Measurements from ENCODE around the gene RBM44.

Gene RBM44

GRCh38 chr2:237875256-237876060, 76.9 kb downstream of the RBM44 start:
- Histone ChIP-seq H3K9me3 (ENCODE audit: control insufficient read depth in 1 of 2, low read length in 2 of 2) (no peaks in the 10 kb centered on the region), H3K27ac (ENCODE audit: low read depth, low read length) (no peak overlapping the region), H3K27me3 (ENCODE audit: control insufficient read depth in 1 of 2, insufficient read depth in 2 of 2, low read length in 2 of 2) (no peaks in the 10 kb centered on the region), H3K36me3 (ENCODE audit: control insufficient read depth in 1 of 2, insufficient read depth in 2 of 2, low read length in 2 of 2) (peaks cover 0 to 3% of the 10 kb centered on the region in 2 donors), H3K4me1 (ENCODE audit: control insufficient read depth in 1 of 2, insufficient read depth in 2 of 2, low read length in 2 of 2) (no peaks in the 10 kb centered on the region), H3K9ac (ENCODE audit: low read depth in 1 of 2, low read length in 2 of 2) (no peak overlapping the region), H3K4me3 (ENCODE audit: low read depth in 1 of 2, low read length in 2 of 2) (no peak overlapping the region)

- Histone ChIP-seq H3K36me3 (ENCODE audit: control insufficient read depth in 1 of 2, insufficient read depth in 2 of 2, low read length in 2 of 2) (peaks cover 0 to 3% of the 10 kb centered on the region in 2 donors), H3K27me3 (ENCODE audit: control insufficient read depth in 1 of 2, insufficient read depth in 2 of 2, low read length in 2 of 2) (no peaks in the 10 kb centered on the region), H3K27ac (ENCODE audit: low read depth, low read length) (no peak overlapping the region), H3K4me3 (ENCODE audit: low read depth in 1 of 2, low read length in 2 of 2) (no peak overlapping the region), H3K9me3 (ENCODE audit: control insufficient read depth in 1 of 2, low read length in 2 of 2) (no peaks in the 10 kb centered on the region), H3K9ac (ENCODE audit: low read depth in 1 of 2, low read length in 2 of 2) (no peak overlapping the region), H3K4me1 (ENCODE audit: control insufficient read depth in 1 of 2, insufficient read depth in 2 of 2, low read length in 2 of 2) (no peaks in the 10 kb centered on the region)
Observed at GRCh38 chr2:237876061-237876526, 77.5 kb downstream of the RBM44 start.

- Histone ChIP-seq H3K27me3 (ENCODE audit: control insufficient read depth in 1 of 2, insufficient read depth in 2 of 2, low read length in 2 of 2) (no peaks in the 10 kb centered on the region), H3K9ac (ENCODE audit: low read depth in 1 of 2, low read length in 2 of 2) (no peak overlapping the region), H3K36me3 (ENCODE audit: control insufficient read depth in 1 of 2, insufficient read depth in 2 of 2, low read length in 2 of 2) (peaks cover 0 to 3% of the 10 kb centered on the region in 2 donors), H3K9me3 (ENCODE audit: control insufficient read depth in 1 of 2, low read length in 2 of 2) (no peaks in the 10 kb centered on the region), H3K4me3 (ENCODE audit: low read depth in 1 of 2, low read length in 2 of 2) (no peak overlapping the region), H3K27ac (ENCODE audit: low read depth, low read length) (no peak overlapping the region), H3K4me1 (ENCODE audit: control insufficient read depth in 1 of 2, insufficient read depth in 2 of 2, low read length in 2 of 2) (no peaks in the 10 kb centered on the region)
Observed at GRCh38 chr2:237876532-237876931, 78.0 kb downstream of the RBM44 start.

- Histone ChIP-seq H3K36me3 (ENCODE audit: control insufficient read depth in 1 of 2, insufficient read depth in 2 of 2, low read length in 2 of 2) (peaks cover 0 to 4% of the 10 kb centered on the region in 2 donors), H3K27ac (ENCODE audit: low read depth, low read length) (no peak overlapping the region), H3K4me3 (ENCODE audit: low read depth in 1 of 2, low read length in 2 of 2) (no peak overlapping the region), H3K9ac (ENCODE audit: low read depth in 1 of 2, low read length in 2 of 2) (no peak overlapping the region), H3K9me3 (ENCODE audit: control insufficient read depth in 1 of 2, low read length in 2 of 2) (no peaks in the 10 kb centered on the region), H3K27me3 (ENCODE audit: control insufficient read depth in 1 of 2, insufficient read depth in 2 of 2, low read length in 2 of 2) (no peaks in the 10 kb centered on the region), H3K4me1 (ENCODE audit: control insufficient read depth in 1 of 2, insufficient read depth in 2 of 2, low read length in 2 of 2) (no peaks in the 10 kb centered on the region)
Observed at GRCh38 chr2:237876951-237877491, 78.4 kb downstream of the RBM44 start.

- Histone ChIP-seq H3K4me1 (ENCODE audit: control insufficient read depth in 1 of 2, insufficient read depth in 2 of 2, low read length in 2 of 2) (no peaks in the 10 kb centered on the region), H3K36me3 (ENCODE audit: control insufficient read depth in 1 of 2, insufficient read depth in 2 of 2, low read length in 2 of 2) (peaks cover 0 to 10% of the 10 kb centered on the region in 2 donors), H3K27me3 (ENCODE audit: control insufficient read depth in 1 of 2, insufficient read depth in 2 of 2, low read length in 2 of 2) (no peaks in the 10 kb centered on the region), H3K4me3 (ENCODE audit: low read depth in 1 of 2, low read length in 2 of 2) (no peak overlapping the region), H3K9me3 (ENCODE audit: control insufficient read depth in 1 of 2, low read length in 2 of 2) (no peaks in the 10 kb centered on the region), H3K27ac (ENCODE audit: low read depth, low read length) (no peak overlapping the region), H3K9ac (ENCODE audit: low read depth in 1 of 2, low read length in 2 of 2) (no peak overlapping the region)
Observed at GRCh38 chr2:237877576-237878307, 79.2 kb downstream of the RBM44 start.

GRCh38 chr2:237878321-237879057, 79.9 kb downstream of the RBM44 start:
- Histone ChIP-seq H3K27me3 (ENCODE audit: control insufficient read depth in 1 of 2, insufficient read depth in 2 of 2, low read length in 2 of 2) (no peaks in the 10 kb centered on the region), H3K27ac (ENCODE audit: low read depth, low read length) (no peak overlapping the region), H3K4me3 (ENCODE audit: low read depth in 1 of 2, low read length in 2 of 2) (no peak overlapping the region), H3K36me3 (ENCODE audit: control insufficient read depth in 1 of 2, insufficient read depth in 2 of 2, low read length in 2 of 2) (peaks cover 0 to 10% of the 10 kb centered on the region in 2 donors), H3K4me1 (ENCODE audit: control insufficient read depth in 1 of 2, insufficient read depth in 2 of 2, low read length in 2 of 2) (no peaks in the 10 kb centered on the region), H3K9me3 (ENCODE audit: control insufficient read depth in 1 of 2, low read length in 2 of 2) (no peaks in the 10 kb centered on the region), H3K9ac (ENCODE audit: low read depth in 1 of 2, low read length in 2 of 2) (no peak overlapping the region)

GRCh38 chr2:237879058-237879430, 80.5 kb downstream of the RBM44 start:
- no peak overlapping the region for H3K4me3 ChIP-seq (ENCODE audit: low read depth in 1 of 2, low read length in 2 of 2)
- H3K9me3 ChIP-seq (ENCODE audit: control insufficient read depth in 1 of 2, low read length in 2 of 2): no peaks in the 10 kb centered on the region
- no peaks in the 10 kb centered on the region for H3K4me1 ChIP-seq (ENCODE audit: control insufficient read depth in 1 of 2, insufficient read depth in 2 of 2, low read length in 2 of 2)
- no peak overlapping the region for H3K9ac ChIP-seq (ENCODE audit: low read depth in 1 of 2, low read length in 2 of 2)
- no peak overlapping the region for H3K27ac ChIP-seq (ENCODE audit: low read depth, low read length)
- no peaks in the 10 kb centered on the region for H3K27me3 ChIP-seq (ENCODE audit: control insufficient read depth in 1 of 2, insufficient read depth in 2 of 2, low read length in 2 of 2)
- peaks cover 0 to 13% of the 10 kb centered on the region in 2 donors for H3K36me3 ChIP-seq (ENCODE audit: control insufficient read depth in 1 of 2, insufficient read depth in 2 of 2, low read length in 2 of 2)

- Histone ChIP-seq H3K4me1 (ENCODE audit: control insufficient read depth in 1 of 2, insufficient read depth in 2 of 2, low read length in 2 of 2) (no peaks in the 10 kb centered on the region), H3K36me3 (ENCODE audit: control insufficient read depth in 1 of 2, insufficient read depth in 2 of 2, low read length in 2 of 2) (peaks cover 0 to 10% of the 10 kb centered on the region in 2 donors), H3K27me3 (ENCODE audit: control insufficient read depth in 1 of 2, insufficient read depth in 2 of 2, low read length in 2 of 2) (no peaks in the 10 kb centered on the region), H3K4me3 (ENCODE audit: low read depth in 1 of 2, low read length in 2 of 2) (no peak overlapping the region), H3K9me3 (ENCODE audit: control insufficient read depth in 1 of 2, low read length in 2 of 2) (no peaks in the 10 kb centered on the region), H3K27ac (ENCODE audit: low read depth, low read length) (no peak overlapping the region), H3K9ac (ENCODE audit: low read depth in 1 of 2, low read length in 2 of 2) (no peak overlapping the region)
Observed at GRCh38 chr2:237879991-237880560, 81.5 kb downstream of the RBM44 start.

- no peaks in the 10 kb centered on the region for H3K27me3 ChIP-seq (ENCODE audit: control insufficient read depth in 1 of 2, insufficient read depth in 2 of 2, low read length in 2 of 2)
- peaks cover 0 to 13% of the 10 kb centered on the region in 2 donors for H3K36me3 ChIP-seq (ENCODE audit: control insufficient read depth in 1 of 2, insufficient read depth in 2 of 2, low read length in 2 of 2)
- no peaks in the 10 kb centered on the region for H3K9me3 ChIP-seq (ENCODE audit: control insufficient read depth in 1 of 2, low read length in 2 of 2)
- no peak overlapping the region for H3K27ac ChIP-seq (ENCODE audit: low read depth, low read length)
- H3K4me1 ChIP-seq (ENCODE audit: control insufficient read depth in 1 of 2, insufficient read depth in 2 of 2, low read length in 2 of 2): no peaks in the 10 kb centered on the region
- no peak overlapping the region for H3K4me3 ChIP-seq (ENCODE audit: low read depth in 1 of 2, low read length in 2 of 2)
- no peak overlapping the region for H3K9ac ChIP-seq (ENCODE audit: low read depth in 1 of 2, low read length in 2 of 2)
Observed at GRCh38 chr2:237882510-237883481, 84.2 kb downstream of the RBM44 start.
